DMS114 treated with DMSO at 0.1 percent for 48 hours (cell line): Measurements from ENCODE around the gene WFDC2.

Experiments used
- DNase-seq: peaks from one replicate; lab custom pipeline; 2025; ENCODE audit not compliant: unreplicated experiment; lab: John Stamatoyannopoulos, UW

The WFDC2 gene, protein sequence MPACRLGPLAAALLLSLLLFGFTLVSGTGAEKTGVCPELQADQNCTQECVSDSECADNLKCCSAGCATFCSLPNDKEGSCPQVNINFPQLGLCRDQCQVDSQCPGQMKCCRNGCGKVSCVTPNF

DNA sequence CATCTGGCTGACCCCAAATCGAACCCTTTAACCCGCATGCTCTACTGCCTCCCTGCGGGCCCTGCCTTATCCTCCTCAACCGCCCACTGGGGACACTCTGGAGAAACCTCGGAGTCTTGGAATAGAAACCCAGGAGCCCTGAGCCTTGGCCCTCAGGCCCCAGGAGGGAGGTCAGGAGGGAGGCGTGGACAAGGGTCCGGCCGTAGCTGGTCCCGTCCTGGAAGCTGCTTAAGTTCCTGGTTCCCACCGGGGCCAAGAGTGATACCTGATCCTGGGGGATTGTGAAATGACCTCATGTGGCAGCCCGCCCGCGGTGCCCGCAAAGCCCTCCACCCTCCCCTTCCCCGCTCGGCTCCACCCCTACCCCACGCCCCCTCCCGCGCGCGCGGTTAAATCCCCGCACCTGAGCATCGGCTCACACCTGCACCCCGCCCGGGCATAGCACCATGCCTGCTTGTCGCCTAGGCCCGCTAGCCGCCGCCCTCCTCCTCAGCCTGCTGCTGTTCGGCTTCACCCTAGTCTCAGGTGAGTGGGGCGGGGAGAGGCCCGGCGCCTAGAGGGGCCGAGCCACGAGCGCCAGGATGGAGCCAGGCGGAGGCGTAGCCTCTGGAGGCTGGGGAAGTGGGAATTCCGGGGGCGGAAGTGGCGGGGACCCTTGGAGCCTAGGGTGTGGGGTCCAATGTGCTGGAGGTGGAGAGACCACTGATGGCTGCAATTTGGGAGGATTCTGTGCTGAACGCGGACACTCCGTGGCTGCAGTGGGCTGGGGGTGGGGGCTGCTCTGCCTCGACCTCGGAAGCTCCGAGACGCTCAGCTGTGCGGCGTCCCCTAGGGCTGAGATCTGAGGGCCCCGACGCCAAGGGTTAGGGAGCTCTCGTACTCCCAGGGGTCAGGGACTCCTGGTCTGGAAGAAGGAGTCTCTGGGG is at the start of gene WFDC2:
WFDC2 (plus strand) TSS at position 418 of the 926 bp plus-strand sequence; CDS start at position 447, 29 bp downstream.
- no peak for DNase-seq

DNA sequence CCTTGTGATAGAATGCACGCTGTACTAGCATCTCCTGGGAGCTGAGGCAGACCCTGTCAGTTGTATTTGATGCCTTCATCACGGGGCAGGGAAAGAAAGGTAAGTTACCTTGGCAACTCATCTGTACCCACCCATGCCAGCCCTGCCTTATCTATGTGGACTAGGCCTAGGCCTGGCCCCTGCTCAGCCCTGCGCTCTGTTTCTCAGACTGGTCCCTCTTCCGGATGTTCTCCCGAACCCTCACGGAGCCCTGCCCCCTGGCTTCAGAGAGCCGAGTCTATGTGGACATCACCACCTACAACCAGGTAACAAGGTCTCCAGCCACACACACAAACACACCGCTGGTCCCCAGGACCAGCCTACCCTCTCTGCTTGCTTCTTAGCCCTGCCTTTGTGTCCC is 49.4 kb upstream of the WFDC2 start:
- no peak for DNase-seq

DNA sequence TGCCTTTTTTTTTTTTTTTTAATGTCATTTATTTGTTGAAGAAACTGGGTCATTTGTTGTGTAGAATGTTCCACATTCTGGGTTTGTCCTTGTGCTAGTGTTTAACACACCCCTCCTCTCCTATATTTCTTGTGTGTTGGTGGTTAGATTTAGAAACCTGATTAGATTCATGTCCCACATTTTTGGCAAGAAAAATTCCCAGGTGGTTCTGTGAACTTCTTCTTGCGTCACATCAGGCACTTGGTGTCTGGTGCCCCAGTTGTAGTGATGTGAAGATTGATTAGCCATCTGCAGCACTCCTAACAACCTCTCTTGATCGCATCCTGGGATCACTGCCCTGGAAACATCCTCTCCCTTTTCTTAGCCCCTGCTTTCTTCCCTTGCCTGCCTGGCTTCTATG is 45.9 kb upstream of the WFDC2 start:
- DNase-seq, result no peak

DNA sequence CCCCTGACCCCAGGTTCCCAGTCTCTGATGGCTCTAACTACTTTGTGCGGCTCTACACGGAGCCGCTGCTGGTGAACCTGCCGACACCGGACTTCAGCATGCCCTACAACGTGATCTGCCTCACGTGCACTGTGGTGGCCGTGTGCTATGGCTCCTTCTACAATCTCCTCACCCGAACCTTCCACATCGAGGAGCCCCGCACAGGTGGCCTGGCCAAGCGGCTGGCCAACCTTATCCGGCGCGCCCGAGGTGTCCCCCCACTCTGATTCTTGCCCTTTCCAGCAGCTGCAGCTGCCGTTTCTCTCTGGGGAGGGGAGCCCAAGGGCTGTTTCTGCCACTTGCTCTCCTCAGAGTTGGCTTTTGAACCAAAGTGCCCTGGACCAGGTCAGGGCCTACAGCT is 44.0 kb upstream of the WFDC2 start:
- no peak for DNase-seq

DNA sequence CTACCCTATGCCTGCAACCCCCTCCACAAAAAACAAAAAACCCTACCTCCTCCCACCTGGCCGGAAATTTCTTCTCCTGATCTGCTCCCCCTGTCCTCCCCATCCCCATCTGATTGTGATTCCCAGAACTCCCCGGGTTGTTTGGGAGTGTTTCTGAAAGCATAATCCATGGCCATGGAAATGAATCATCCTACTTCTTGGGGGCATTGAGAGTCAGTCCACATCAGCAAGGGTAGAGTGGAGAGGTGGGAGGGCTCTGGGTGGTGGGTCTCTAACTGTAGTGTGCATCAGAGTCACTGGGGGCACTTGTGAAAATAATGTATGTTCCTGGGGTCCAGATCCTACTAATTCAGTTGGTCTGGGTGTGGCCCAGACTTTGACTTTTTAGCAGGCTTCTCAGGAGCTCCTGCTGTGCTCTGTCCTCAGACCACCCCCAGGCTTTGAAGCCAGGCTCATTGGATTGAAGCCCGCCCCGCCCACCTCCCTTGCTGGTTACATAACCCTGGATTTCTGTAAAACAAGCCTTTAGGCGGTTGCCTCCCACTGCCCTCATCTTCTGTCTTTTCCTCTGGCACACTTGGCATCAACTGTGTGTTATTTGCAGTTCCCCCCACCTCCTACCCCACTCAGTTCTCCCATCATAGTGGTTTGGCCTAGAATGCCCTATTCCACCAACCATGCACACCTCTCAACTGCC is 43.1 kb upstream of the WFDC2 start:
- DNase-seq, result no peak

DNA sequence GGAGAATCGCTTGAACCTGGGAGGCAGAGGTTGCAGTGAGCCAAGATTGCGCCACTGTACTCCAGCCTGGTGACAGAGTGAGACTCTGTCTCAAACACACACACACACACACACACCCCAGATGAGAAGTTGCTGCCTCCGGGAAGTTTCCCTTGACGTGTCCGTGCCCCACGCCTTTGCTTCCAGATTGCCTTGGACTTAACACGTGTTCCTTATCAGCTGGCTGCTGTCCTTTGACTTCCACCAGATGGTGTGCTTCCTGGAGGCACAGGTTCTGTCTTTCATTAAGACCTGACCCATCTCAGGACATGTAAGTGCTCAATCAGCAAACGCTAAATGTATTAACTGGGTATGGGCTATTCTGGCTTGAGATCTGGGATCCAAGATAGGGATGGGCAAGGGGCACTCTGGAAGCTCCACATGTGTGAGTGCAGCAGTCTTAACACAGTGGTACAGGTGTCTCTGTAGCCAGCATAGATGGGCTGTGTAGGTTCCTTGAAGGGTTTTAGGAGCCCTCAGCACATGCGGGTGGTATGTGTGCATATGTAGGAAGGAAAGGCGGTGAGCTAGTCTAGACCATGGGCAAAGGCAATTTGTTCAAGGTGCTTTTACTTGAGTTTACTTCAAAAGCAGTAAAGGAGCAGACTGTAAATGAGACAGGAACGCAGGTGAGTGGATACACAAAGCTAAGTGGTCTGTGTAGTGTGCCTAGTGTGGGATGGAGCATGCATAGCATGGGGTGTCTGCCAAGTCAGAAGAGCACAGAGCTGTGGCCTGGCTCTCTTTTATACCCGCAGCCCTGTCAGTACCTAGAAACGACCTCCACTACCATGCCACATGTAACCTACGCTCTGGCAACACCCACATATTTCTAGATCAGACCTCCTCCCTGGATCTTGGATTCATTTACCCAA is 42.1 kb upstream of the WFDC2 start:
- no peak for DNase-seq

DNA sequence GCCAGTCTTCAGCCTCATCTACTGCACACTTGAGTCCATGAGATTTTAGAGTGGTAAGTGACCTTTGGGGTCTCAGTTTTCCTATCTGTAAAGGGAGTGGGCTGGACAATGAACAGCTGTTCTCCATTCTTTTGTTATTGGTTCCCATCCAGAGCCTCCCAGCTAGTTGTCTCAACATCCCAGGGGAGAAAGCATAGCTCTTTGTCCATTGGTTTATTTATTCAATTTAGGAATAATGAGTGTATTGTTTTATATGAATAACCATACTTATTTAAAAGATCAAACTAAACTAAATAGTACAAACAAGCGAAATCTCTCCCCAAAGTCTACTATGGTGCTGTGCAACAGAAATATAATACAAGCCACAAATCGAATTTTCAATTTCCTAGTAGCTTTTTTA is 39.9 kb upstream of the WFDC2 start:
- no peak for DNase-seq

DNA sequence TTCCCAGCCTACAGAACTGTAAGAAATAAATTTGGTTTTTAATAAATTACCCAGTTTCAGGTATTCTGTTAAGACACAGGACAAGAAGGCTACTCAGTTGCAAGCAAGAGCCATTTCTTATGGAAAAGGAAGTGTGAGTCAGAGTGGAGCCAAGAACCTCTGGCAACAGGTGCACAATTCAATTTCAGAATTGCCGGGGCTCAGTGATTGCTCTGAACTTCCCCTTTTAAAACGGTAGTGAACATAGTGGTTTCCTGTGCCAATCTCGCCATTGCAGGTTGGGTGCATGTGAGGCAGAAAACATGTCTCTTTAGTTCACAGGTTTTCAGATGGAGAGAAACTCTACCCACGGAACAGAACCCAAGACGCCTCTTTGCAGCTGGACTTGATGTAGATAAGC is 37.3 kb upstream of the WFDC2 start:
- no peak for DNase-seq

DNA sequence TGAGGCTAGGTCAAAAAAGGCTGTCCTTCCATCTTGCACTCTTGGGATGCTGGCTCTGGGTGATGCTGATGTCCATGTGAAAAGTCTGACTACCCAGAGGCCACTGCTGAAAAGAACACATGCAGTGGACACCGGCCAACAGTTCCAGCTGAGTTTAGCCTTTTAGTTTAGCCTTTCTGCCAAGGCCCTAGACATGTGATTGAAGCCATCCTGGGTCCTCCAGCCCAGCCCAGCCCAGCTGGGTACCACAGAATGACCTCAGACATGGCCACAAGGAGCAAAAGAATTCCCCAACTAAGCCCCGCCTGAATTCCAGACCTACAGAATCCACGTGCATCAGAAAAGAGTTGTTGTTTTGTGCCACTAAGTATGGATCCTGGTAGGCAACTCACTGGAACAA is 36.2 kb upstream of the WFDC2 start:
- no peak for DNase-seq

DNA sequence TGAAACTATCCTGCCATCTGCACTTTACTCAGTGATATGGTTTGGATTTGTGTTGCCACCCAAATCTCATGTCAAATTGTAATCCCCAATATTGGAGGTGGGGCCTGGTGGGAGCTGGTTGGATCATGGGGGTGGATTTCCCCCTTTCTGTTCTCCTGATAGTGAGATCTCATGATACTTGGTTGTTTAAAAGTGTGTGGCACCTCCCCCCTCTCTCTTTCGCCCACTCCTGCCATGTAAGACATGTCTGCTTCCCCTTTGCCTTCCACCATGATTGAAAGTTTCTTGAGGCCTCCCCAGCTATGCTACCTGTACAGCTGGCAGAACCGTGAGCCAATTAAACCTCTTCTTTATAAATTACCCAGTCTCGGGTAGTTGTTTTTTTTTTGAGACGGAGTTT is 35.6 kb upstream of the WFDC2 start:
- DNase-seq, result no peak

DNA sequence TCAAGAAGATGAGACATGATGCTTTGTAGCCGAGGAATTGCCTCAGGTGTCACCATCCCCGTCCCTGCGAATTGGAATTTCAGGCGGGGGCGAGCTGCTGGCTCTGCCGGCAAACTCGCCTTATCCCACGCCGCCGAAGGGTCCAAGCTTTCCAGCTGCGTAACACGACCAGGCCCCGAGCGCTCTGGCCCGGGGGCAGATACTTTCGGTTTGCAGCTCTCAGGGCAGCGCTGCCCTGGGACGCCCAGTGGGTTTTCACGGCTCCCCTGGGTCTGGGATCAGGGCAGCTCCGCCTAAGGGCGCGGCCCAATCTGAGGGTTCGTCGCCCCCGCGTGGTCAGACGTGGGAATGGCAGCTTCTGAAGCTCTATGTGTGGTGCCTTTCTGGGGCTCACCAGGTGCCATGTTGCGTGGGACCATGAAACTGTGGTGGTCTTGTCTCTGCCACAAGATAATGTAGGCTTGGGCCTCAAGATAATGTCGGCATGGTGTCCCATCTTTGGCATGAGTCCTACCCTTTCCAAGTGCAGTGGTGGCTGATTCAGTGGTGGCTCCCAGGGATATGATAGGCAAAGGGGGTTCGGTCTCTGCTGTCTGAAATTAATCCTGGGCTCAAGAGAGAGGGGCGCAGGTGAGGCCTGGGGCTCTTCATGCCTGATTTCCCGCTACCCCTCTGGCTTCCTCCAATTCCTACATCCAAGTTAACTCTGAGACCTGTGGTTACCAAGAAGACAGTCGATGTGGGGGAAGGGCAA is 32.6 kb upstream of the WFDC2 start:
- peak; percentile 39 for DNase-seq

DNA sequence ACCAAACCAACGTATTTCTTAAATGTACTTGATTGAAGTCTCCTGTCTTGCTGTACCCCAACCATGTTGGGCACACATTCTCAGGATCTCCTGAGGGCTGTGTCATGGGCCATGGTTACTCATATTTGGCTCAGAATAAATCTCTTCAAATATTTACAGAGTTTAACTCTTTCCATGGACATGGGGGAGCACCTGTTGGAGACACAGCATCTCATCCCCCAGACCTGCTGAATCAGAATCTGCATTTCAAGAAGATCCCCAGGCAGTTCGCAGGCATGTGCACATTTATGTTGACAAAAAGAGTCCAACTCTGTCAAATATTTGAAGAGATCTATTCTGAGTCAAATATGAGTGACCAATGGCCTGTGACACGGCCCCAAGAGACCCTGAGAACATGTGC is 29.1 kb upstream of the WFDC2 start:
- DNase-seq, result no peak

DNA sequence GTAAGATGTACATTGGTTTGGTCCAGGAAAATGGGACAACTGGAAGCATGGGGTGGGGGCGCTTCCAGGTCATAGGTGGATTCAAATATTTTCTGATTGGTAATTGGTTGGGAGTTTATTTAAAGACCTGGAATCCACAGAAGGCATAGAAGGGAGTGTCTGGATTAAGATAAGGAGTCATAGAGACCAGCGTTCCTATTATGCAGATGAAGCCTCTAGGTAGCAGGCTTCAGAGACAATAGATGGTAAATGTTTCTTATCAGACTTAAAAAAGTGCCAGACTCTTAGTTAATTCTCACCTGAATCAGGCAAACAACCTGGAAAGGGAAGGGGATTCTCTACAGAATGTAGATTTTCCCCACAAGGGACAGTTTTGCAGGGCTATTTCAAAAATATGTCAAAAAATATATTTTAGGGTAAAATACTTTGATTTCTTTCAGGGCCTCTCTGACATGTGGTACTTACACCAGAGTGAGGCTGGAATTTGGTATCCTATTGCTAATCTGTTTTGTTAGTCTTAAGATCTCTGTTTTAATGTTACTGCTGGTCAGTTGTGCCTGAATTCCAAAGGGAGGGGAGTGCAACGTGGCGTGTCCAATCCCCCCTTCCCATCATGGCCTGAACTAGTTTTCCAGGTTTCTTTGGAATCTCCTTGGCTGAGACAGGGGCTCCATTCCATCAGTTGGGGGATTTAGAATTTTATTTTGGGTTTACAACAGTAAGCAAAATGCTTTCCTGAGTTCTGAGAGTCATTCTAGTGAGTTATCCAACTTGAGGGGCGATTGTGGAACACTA is 28.5 kb upstream of the WFDC2 start:
- DNase-seq, result no peak

DNA sequence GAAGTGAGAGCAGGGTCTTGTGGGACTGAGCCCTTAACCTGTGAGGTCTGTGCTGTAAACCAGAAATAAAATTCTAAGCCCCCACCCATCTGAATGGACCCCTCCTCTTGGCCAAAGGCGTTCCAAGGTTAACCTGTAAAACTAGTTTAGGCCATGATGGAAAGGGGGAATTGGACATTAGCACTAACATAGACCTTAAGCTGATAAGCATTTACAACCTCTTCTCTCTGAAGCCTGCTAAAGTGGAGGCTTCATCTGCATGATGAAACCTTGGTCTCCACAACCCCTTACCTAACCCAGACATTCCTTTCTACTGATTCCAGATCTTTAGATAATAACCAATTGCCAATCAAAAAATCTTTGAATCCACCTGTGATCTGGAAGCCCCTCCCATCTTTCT is 27.8 kb upstream of the WFDC2 start:
- no peak for DNase-seq

DNA sequence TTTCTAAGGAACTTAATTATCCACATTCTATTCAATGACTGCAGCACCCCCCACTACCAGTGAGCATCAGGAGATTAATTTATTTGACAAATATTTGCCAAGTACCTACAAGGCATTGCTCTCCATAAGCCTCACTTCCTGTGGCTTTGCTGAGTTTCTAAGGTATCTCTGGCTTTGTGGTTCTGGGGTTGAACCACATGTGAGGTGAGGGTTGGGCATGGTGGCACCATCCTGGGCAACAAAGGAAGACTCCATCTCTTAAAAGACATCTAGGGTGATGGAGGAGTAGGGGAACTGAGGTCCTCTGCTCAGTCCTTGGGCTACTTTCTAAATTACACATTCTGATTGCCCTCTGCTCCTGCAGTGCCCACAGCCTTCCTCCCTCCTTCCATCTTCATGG is 25.5 kb upstream of the WFDC2 start:
- DNase-seq, result no peak

DNA sequence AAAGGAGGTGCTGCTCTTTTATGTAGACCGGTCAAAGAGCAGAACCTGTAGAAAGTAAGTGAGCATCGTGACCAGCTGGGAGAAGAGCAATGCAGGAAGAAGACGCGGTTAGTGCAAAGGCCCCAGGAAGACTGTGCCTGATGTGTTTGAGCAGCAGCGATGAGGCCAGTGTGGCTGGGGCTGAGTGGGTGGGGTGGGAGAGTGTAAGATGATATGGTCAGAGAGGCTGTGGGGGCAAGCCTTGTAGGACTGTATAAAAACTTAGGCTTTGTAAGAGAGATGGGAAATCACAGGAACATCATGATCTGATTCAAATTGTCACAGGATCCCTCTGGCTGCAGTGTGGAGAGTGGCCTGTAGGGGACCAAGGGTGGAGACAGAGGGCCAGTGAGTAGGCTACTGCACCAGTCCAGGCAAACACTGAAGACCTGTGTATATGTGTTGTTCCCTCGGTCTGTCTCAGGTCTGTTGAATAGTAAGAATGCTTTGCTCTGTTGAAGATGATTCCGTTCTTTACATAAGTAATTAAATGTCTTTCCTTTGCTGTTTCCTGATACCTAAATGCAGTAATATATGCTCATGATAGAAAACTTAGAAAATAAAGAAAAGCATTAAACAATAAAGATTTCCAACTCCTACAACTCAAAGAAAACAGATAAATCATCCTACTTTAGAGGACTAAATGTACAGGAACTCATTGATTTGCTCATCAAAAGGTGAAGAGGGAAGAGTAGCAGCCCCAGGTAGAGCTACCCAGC is 23.6 kb upstream of the WFDC2 start:
- peak; percentile 7 for DNase-seq

DNA sequence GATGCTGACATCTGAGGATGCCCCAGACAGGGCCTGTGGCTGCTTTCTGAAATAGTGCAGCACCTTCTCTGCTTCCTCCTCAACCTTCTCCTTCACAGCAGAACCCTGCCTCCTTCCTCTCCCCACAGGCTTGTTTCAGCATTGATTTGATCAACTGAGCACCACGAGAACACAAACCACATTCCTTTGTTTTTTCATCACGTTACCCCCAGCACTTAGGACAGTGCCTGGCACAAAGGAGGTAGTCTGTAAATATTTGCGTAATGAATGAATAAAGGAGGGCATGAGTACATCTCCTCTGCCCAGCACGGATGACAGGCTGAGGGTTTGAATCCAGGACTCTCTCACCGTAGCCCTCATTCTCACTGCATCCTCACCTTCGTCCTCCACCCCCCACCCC is 21.3 kb upstream of the WFDC2 start:
- no peak for DNase-seq

DNA sequence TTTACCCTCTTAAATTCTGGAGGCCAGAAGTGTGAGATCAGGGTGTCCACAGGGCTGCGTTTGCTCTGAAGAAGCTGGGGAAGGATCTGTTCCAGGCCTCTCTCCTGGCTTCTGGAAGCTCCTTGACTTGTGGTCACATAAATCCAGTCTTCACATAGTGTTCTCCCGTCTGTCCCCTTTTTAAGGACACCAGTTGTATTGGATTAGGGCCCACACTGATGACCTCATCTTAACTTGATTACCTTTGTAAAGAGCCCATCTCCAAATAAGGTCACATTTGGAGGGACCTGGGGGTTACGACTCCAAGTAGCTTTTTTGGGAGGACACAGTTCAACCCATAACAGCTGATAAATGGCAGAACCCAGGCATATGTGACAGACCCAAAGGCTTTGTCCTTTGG is 20.0 kb upstream of the WFDC2 start:
- DNase-seq, result no peak
